Measurements from ENCODE around the gene CLSTN1. TPM values are rescaled to one million over a fixed set of nuclear protein-coding genes. Genes with fewer than 3 reads are reported as not detected.

CLSTN1 gene
- total and polyA plus RNA-seq, 2 of the 8 experiments (the other 6 are each of a cell fraction or from before 2014, with no cell fraction given), result 34.2 to 97.4 TPM

- H3K27me3 ChIP-seq (replicated peaks in 1 of 4; ENCODE audit: control insufficient read depth in 3 of 4, extremely low read depth in 1 of 4, insufficient read depth in 3 of 4, low read length in 3 of 4), result no peaks in the 10 kb centered on the region
- CTCF ChIA-PET (ENCODE audit: partially characterized antibody), result interaction anchor here (0.6 to 17.3 kb wide), 13 partner anchors 10 to 1860 kb away, joined by 3 to 312 read pairs (median 8); partner anchors contain the start of genes LZIC and NMNAT1
- H3K14ac ChIP-seq (ENCODE audit: insufficient read length), result no peak overlapping the region
- peak overlapping the region; percentile 31; the same call in 1 of the 2 replicates for H4K8ac ChIP-seq (ENCODE audit: extremely low read depth, insufficient read depth, low read length)
- no peaks in the 10 kb centered on the region for H3K9me3 ChIP-seq (ENCODE audit: insufficient read depth in 2 of 2, low read depth in 1 of 2, low read length in 1 of 2)
- H4K20me1 ChIP-seq (replicated peaks in 1 of 2; ENCODE audit: control insufficient read depth in 1 of 2, insufficient read depth in 2 of 2, low read length in 2 of 2), result no peaks in the 10 kb centered on the region
- H3K36me3 ChIP-seq (ENCODE audit: control insufficient read depth in 2 of 4, insufficient read depth in 4 of 4, low read length in 3 of 4), result no peaks in the 10 kb centered on the region; a peak in 1 of 8 replicates
- no peak overlapping the region; a peak in 1 of 7 replicates for H3K9ac ChIP-seq (replicated peaks in 1 of 4; ENCODE audit: extremely low read depth in 1 of 4, low read depth in 3 of 4, low read length in 3 of 4)
- H3K23ac ChIP-seq (ENCODE audit: insufficient read length), result no peak overlapping the region
- no peak overlapping the region for H3K4ac ChIP-seq (replicated peaks; ENCODE audit: insufficient read length, low read depth, low read length)
- no peaks in the 10 kb centered on the region for H3K79me2 ChIP-seq (ENCODE audit: control insufficient read depth in 1 of 2, insufficient read depth in 2 of 2, low read length in 2 of 2)
- no peak overlapping the region for H3K27ac ChIP-seq (ENCODE audit: low read depth, low read length)
- H4K5ac ChIP-seq (ENCODE audit: insufficient read length, low read depth, low read length), result no peak overlapping the region
- no peak overlapping the region for H2BK20ac ChIP-seq (ENCODE audit: low read length)
- no peak overlapping the region for H3K56ac ChIP-seq (replicated peaks; ENCODE audit: insufficient read length, low read depth, low read length)
- no peak overlapping the region for H3K4me2 ChIP-seq (ENCODE audit: insufficient read depth in 1 of 2, low read depth in 2 of 2, low read length in 2 of 2)
- no peak overlapping the region for H2BK12ac ChIP-seq (ENCODE audit: low read depth, low read length)
- no peak overlapping the region for H2BK120ac ChIP-seq (replicated peaks; ENCODE audit: low read depth, low read length)
- H3K18ac ChIP-seq (ENCODE audit: extremely low read depth, low read length), result no peak overlapping the region
- no peaks in the 10 kb centered on the region; the same call in 1 of the 2 replicates for H3K79me1 ChIP-seq (ENCODE audit: low read depth, low read length)
- no peak overlapping the region for H2AK5ac ChIP-seq (ENCODE audit: low read depth, low read length)
- no peak for FAIRE-seq
- no peaks in the 10 kb centered on the region; the same call in 1 of the 2 replicates for H3K23me2 ChIP-seq (ENCODE audit: low read depth, low read length)
- peak overlapping the region; percentile 61; the same call in 1 of the 2 replicates for H2BK15ac ChIP-seq (ENCODE audit: low read length)
- POLR2A ChIA-PET (ENCODE audit: partially characterized antibody), result interaction anchor here (1.0 to 2.2 kb wide), 3 partner anchors 9 to 111 kb away, joined by 3 to 7 read pairs (median 3); partner anchors contain the start of genes LZIC and NMNAT1
- 88% methylated on average over 14 of the region's 20 CpGs; no CpG with 5 or more reads in 1 of the 2 experiments for WGBS, 2 experiments (ENCODE audit: extremely low coverage in 1 of 2, insufficient coverage in 1 of 2, insufficient read length in 1 of 2, insufficient replicate concordance in 2 of 2, low coverage in 1 of 2, low lambda C conversion rate in 2 of 2, missing lambda C conversion rate in 1 of 2)
- DNase-seq (ENCODE audit: low read depth in 1 of 2, low spot score in 2 of 2), result no peak
- H2BK5ac ChIP-seq (ENCODE audit: low read depth, low read length), result no peak overlapping the region
- no peak overlapping the region for H4K91ac ChIP-seq (replicated peaks; ENCODE audit: insufficient read length, low read length)
- H2AFZ ChIP-seq (ENCODE audit: low read length), result no peak overlapping the region
- no peak overlapping the region for H3K4me3 ChIP-seq (ENCODE audit: extremely low read depth in 1 of 4, insufficient read depth in 2 of 4, low read depth in 3 of 4, low read length in 4 of 4)
- H3K4me1 ChIP-seq (replicated peaks in 1 of 4; ENCODE audit: control insufficient read depth in 3 of 4, insufficient read depth in 4 of 4, low read length in 3 of 4), result peaks cover 0 to 6% (median 5%) of the 10 kb centered on the region in 4 experiments; a peak in 5 of 7 replicates
- TF ChIP-seq ASH2L (IDR thresholded peaks at IDR 0.05; ENCODE audit: low read length) (no peak), SP4 (IDR thresholded peaks at IDR 0.05; ENCODE audit: low read length) (no peak), SRF (IDR thresholded peaks at IDR 0.05; ENCODE audit: low read depth, low read length) (no peak), HDAC2 (IDR thresholded peaks at IDR 0.05; ENCODE audit: borderline replicate concordance in 1 of 2, low read depth in 2 of 2, low read length in 2 of 2) (no peak)
Measured at GRCh38 chr1:9871707-9872425, 48.1 kb upstream of the CLSTN1 start.

Data from H1 (cell line).